MCF 10A (cell line): ENCODE data around the gene NFE2L1. TPM values are rescaled to one million over a fixed set of nuclear protein-coding genes. Genes with fewer than 3 reads are reported as not detected.

Experiments used
- BruUV-seq: library from RNA; stranded (reverse); fragments of 400-500 nt; replicated peaks from 2 replicates; lab custom pipeline; 2021; lab: Mats Ljungman, UMichigan
- CTCF ChIA-PET: fragments of 300-600 bp; sonication (Branson Sonifier 250); formaldehyde crosslinking; extraction: SDS; loops from one replicate; lab custom pipeline; 2021; ENCODE audit warnings: antibody characterized with exemption, inconsistent platforms; lab: Yijun Ruan, JAX
- POLR2A ChIA-PET: fragments of 300-600, 350-650 bp; sonication (Branson Sonifier 250); formaldehyde crosslinking; extraction: SDS; loops from one replicate; lab custom pipeline; 2020; ENCODE audit warnings: antibody characterized with exemption, inconsistent platforms; lab: Yijun Ruan, JAX
- DNase-seq: peaks from one replicate; pipeline ENCODE4 v3.0.0-alpha.2; 2018; ENCODE audit not compliant: unreplicated experiment
- H3K27ac Mint-ChIP-seq: one replicate; pipeline ENCODE4 v1.8.0; 2022; ENCODE audit warnings: mild to moderate bottlenecking, low read depth, mixed read lengths; ENCODE audit not compliant: unreplicated experiment
- H3K27me3 Mint-ChIP-seq: one replicate; pipeline ENCODE4 v1.8.0; 2022; ENCODE audit warnings: mixed read lengths; ENCODE audit not compliant: insufficient read depth, unreplicated experiment
- H3K36me3 Mint-ChIP-seq: one replicate; pipeline ENCODE4 v1.8.0; 2022; ENCODE audit warnings: mild to moderate bottlenecking, moderate library complexity, mixed read lengths; ENCODE audit not compliant: insufficient read depth, unreplicated experiment
- H3K4me1 Mint-ChIP-seq: one replicate; pipeline ENCODE4 v1.8.0; 2022; ENCODE audit warnings: mixed read lengths; ENCODE audit not compliant: insufficient read depth, unreplicated experiment
- H3K4me3 Mint-ChIP-seq: one replicate; pipeline ENCODE4 v1.8.0; 2022; ENCODE audit warnings: mild to moderate bottlenecking, moderate library complexity, mixed read lengths; ENCODE audit not compliant: unreplicated experiment
- H3K9me3 Mint-ChIP-seq: one replicate; pipeline ENCODE4 v1.8.0; 2022; ENCODE audit warnings: mixed read lengths; ENCODE audit not compliant: unreplicated experiment
- intact Hi-C: fragments of 100-400 bp; cut with micrococcal nuclease; formaldehyde crosslinking; loops from 2 replicates; pipeline ENCODE4 v1.14.1; 2022
- total RNA-seq: library from RNA; stranded (reverse); gene quantifications from 2 replicates; pipeline ENCODE4 v1.2.3, GENCODE V29; 2022
- TF ChIP-seq, protein P1 (sequence below): fragments of 200-600 bp; IDR thresholded peaks from one replicate; pipeline ENCODE4 v1.8.0; 2022; ENCODE audit warnings: antibody characterized with exemption, mild to moderate bottlenecking; ENCODE audit not compliant: unreplicated experiment

NFE2L1 gene
- total RNA-seq, 1 experiment from 2014 or later = 235 TPM

DNA sequence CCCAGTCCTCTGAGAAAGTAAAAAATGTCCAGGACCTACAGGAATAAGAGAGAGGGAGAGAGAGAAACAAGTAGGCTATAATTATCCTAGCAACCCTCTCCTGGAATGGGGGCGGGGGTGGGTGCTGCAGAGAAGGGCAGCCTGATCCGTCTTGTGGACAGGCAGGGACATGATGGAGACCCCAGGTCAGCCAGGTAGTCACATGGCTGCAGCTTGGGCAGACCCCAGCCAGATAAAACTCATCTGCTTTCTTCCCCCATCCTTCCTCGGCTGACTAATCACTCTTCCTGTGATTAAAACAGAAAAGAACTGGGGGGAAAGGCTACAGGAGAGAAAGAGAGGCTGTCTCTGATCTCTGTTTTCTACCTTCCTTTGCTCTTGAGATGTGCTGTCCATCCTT, 43.2 kb upstream of the NFE2L1 start:
- Mint-ChIP-seq H3K4me3 (no peak overlapping the region), H3K36me3 (no peaks in the 10 kb centered on the region), H3K4me1 (peaks cover 8% of the 10 kb centered on the region), H3K27ac (no peak overlapping the region), H3K9me3 (no peaks in the 10 kb centered on the region), H3K27me3 (no peaks in the 10 kb centered on the region)
- intact Hi-C loops = no loop called here
- DNase-seq = no peak
- TF ChIP-seq, protein P1, sequence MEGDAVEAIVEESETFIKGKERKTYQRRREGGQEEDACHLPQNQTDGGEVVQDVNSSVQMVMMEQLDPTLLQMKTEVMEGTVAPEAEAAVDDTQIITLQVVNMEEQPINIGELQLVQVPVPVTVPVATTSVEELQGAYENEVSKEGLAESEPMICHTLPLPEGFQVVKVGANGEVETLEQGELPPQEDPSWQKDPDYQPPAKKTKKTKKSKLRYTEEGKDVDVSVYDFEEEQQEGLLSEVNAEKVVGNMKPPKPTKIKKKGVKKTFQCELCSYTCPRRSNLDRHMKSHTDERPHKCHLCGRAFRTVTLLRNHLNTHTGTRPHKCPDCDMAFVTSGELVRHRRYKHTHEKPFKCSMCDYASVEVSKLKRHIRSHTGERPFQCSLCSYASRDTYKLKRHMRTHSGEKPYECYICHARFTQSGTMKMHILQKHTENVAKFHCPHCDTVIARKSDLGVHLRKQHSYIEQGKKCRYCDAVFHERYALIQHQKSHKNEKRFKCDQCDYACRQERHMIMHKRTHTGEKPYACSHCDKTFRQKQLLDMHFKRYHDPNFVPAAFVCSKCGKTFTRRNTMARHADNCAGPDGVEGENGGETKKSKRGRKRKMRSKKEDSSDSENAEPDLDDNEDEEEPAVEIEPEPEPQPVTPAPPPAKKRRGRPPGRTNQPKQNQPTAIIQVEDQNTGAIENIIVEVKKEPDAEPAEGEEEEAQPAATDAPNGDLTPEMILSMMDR = no peak
- BruUV-seq = no TSS peak
- CTCF ChIA-PET = interaction anchor here (0.7 to 1.2 kb wide), 2 partner anchors 24 to 116 kb away, joined by 3 to 5 read pairs; no protein-coding TSS in a partner anchor
- POLR2A ChIA-PET = interaction anchor here (0.9 kb wide), 1 partner anchor 58 kb away, joined by 3 read pairs; no protein-coding TSS in a partner anchor

DNA sequence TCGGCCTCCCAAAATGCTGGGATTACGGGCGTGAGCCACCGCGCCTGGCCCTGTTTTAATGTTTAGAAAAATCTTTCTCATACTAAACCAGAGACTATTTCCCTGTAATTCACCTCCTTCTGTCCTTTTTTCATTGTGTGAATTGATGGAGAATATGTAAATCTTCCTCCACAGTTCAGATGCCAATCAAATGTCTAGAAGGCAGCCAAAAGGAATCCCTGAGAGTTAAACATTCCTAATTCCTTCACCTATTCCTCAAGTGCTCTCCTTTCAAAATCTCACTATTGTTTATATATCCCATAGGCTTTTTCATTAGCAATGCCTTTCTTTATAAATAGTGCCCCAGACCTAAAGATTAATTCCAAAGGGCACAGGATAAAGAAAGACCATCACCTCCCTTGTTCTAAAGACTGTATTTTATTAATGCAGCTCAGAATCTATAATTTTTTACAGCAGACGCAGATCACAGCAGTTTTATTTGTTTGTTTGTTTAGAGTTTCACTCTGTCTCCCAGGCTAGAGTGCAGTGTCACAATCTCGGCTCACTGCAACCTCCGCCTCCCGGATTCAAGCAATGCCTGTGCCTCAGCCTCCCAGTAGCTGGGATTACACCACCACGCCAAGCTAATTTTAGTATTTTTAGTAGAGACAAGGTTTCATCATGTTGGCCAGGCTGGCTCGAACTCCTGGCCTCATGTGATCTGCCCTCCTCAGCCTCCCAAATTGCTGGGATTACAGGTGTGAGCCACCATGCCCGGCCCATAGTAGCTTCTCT, 41.0 kb upstream of the NFE2L1 start:
- Mint-ChIP-seq H3K4me3 (no peak overlapping the region), H3K4me1 (peaks cover 15% of the 10 kb centered on the region), H3K27ac (no peak overlapping the region), H3K36me3 (no peaks in the 10 kb centered on the region), H3K9me3 (no peaks in the 10 kb centered on the region), H3K27me3 (no peaks in the 10 kb centered on the region)
- DNase-seq = no peak
- POLR2A ChIA-PET = no interaction called here
- intact Hi-C loops = no loop called here
- TF ChIP-seq, protein P1 = no peak
- BruUV-seq = no TSS peak
- CTCF ChIA-PET = interaction anchor here (0.8 to 1.1 kb wide), 3 partner anchors 28 to 48 kb away, joined by 3 to 4 read pairs (median 3); partner anchors contain the start of gene CDK5RAP3

DNA sequence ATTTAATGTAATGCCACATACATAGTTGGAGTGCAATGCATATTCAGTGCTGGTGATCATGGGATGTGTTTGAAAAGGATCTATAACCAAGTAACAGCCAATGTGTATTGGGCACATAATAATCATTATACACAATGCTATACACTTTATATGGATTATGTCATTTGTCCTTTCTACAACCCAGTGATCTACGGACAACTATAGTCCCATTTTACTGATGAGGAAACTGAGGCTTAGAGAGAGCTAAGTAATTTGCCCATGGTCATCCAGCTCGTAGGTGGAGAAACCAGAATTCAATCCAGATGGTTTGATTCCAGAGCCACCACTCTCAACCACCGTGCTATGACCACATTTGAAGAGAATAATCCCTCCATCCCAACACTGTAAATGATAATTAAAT, 38.0 kb upstream of the NFE2L1 start:
- ChIA-PET CTCF (interaction anchor here (0.7 to 1.7 kb wide), 4 partner anchors 14 to 352 kb away, joined by 3 to 7 read pairs (median 4); no protein-coding TSS in a partner anchor), POLR2A (no interaction called here)
- Mint-ChIP-seq H3K4me1 (peaks cover 6% of the 10 kb centered on the region), H3K36me3 (no peaks in the 10 kb centered on the region), H3K4me3 (no peak overlapping the region), H3K27ac (no peak overlapping the region), H3K27me3 (no peaks in the 10 kb centered on the region), H3K9me3 (no peaks in the 10 kb centered on the region)
- TF ChIP-seq, protein P1 = no peak
- intact Hi-C loops = no loop called here
- BruUV-seq = no TSS peak
- DNase-seq = no peak

DNA sequence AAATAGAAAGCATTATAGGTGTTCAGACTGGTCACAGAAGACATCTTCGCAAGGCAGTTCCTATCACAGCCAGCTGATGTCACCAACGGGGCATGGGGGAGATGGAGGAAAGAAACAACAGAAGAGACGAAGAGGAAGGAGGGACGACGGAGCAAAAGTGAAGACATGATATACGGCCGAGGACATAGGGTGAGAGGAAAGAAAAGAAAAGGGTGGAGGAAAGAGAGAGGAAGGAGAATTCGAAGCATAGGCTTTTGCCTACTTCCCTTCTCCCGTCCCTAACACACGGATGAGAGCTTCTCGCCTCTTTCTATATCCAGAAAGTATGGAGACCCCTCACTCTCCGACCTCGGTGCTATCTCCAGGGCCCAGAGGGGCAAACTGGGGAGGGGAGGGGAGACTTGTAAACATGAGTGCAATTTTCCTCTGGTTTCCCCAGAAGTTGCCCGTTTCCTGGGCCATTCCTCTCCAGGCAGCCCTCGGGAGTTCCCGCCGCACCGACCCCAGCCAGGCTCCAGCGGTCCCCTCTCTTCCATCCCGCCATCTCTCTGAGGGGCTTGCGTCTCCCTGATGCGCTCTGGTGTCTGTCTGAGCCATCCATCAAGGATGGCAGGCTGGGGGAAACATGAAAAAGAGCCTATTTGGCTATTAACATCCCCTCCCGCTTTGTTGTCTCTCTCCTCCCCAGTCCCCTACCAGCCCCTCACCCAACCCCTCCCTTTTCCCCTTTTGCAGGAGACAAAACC, 36.6 kb upstream of the NFE2L1 start:
- Mint-ChIP-seq H3K9me3 (no peaks in the 10 kb centered on the region), H3K36me3 (no peaks in the 10 kb centered on the region), H3K27me3 (no peaks in the 10 kb centered on the region), H3K4me1 (peaks cover 6% of the 10 kb centered on the region), H3K27ac (no peak overlapping the region), H3K4me3 (no peak overlapping the region)
- TF ChIP-seq, protein P1 = peak; percentile 29
- intact Hi-C loops = no loop called here
- POLR2A ChIA-PET = interaction anchor here (0.7 to 1.0 kb wide), 3 partner anchors 34 to 116 kb away, joined by 3 to 5 read pairs (median 3); no protein-coding TSS in a partner anchor
- DNase-seq = peak; percentile 39
- CTCF ChIA-PET = interaction anchor here (0.8 to 1.4 kb wide), 5 partner anchors 9 to 71 kb away, joined by 3 to 4 read pairs (median 4); partner anchors contain the start of genes CDK5RAP3 and PNPO
- no TSS peak for BruUV-seq
